ENCODE measurements around the gene OTOA. TPM values are rescaled to one million over a fixed set of nuclear protein-coding genes. Genes with fewer than 3 reads are reported as not detected.
A peak's percentile ranks its signal among the peaks of the same experiment; 100 is the strongest.
"Not testable (repeated sequence)": the region's sequence is repeated elsewhere in the genome, so short reads cannot be mapped to it uniquely, and the experiment has no call there.

Gene OTOA
- polyA plus RNA-seq, 1 donor = 0.13 TPM

GRCh38 chr16:21628772-21629171 is 35.0 kb upstream of the OTOA start:
- Histone ChIP-seq H3K27me3 (ENCODE audit: control insufficient read depth, insufficient read depth, low read length) (no peaks in the 10 kb centered on the region), H3K4me1 (ENCODE audit: control insufficient read depth, insufficient read depth, low read length) (peaks cover 33% of the 10 kb centered on the region), H3K36me3 (ENCODE audit: control insufficient read depth, insufficient read depth, low read length) (peaks cover 26% of the 10 kb centered on the region), H3K9me3 (ENCODE audit: control insufficient read depth, low read depth, low read length) (peaks cover 8% of the 10 kb centered on the region), H3K4me3 (ENCODE audit: low read length) (no peak overlapping the region), H3K27ac (ENCODE audit: low read length) (no peak overlapping the region)
- DNase-seq = no peak
- no CpG with 5 or more reads among the region's 5 CpGs for WGBS (ENCODE audit: insufficient coverage, low lambda C conversion rate)

- not testable (repeated sequence) for H3K9me3 ChIP-seq (ENCODE audit: control insufficient read depth, low read depth, low read length); DNase-seq; H3K27me3 ChIP-seq (ENCODE audit: control insufficient read depth, insufficient read depth, low read length); H3K27ac ChIP-seq (ENCODE audit: low read length); H3K4me3 ChIP-seq (ENCODE audit: low read length)
- peaks cover 32% of the 10 kb centered on the region for H3K36me3 ChIP-seq (ENCODE audit: control insufficient read depth, insufficient read depth, low read length)
- peaks cover 28% of the 10 kb centered on the region for H3K4me1 ChIP-seq (ENCODE audit: control insufficient read depth, insufficient read depth, low read length)
- no CpG with 5 or more reads among the region's 37 CpGs for WGBS (ENCODE audit: insufficient coverage, low lambda C conversion rate)
Measured at GRCh38 chr16:21629616-21630539, 33.9 kb upstream of the OTOA start.

GRCh38 chr16:21630866-21631265 is 32.9 kb upstream of the OTOA start:
- not testable (repeated sequence) for H3K27me3 ChIP-seq (ENCODE audit: control insufficient read depth, insufficient read depth, low read length); DNase-seq; H3K27ac ChIP-seq (ENCODE audit: low read length); H3K9me3 ChIP-seq (ENCODE audit: control insufficient read depth, low read depth, low read length); H3K4me3 ChIP-seq (ENCODE audit: low read length)
- Histone ChIP-seq H3K4me1 (ENCODE audit: control insufficient read depth, insufficient read depth, low read length) (peaks cover 21% of the 10 kb centered on the region), H3K36me3 (ENCODE audit: control insufficient read depth, insufficient read depth, low read length) (peaks cover 36% of the 10 kb centered on the region)
- WGBS (ENCODE audit: insufficient coverage, low lambda C conversion rate) = no CpG with 5 or more reads among the region's 6 CpGs

GRCh38 chr16:21631376-21631775 is 32.4 kb upstream of the OTOA start:
- not testable (repeated sequence) for DNase-seq; H3K4me3 ChIP-seq (ENCODE audit: low read length); H3K27me3 ChIP-seq (ENCODE audit: control insufficient read depth, insufficient read depth, low read length); H3K9me3 ChIP-seq (ENCODE audit: control insufficient read depth, low read depth, low read length)
- Histone ChIP-seq H3K4me1 (ENCODE audit: control insufficient read depth, insufficient read depth, low read length) (peaks cover 16% of the 10 kb centered on the region), H3K27ac (ENCODE audit: low read length) (peak overlapping the region; percentile 58), H3K36me3 (ENCODE audit: control insufficient read depth, insufficient read depth, low read length) (peaks cover 36% of the 10 kb centered on the region)
- WGBS (ENCODE audit: insufficient coverage, low lambda C conversion rate) = no CpG with 5 or more reads among the region's 8 CpGs

- not testable (repeated sequence) for H3K4me1 ChIP-seq (ENCODE audit: control insufficient read depth, insufficient read depth, low read length); H3K4me3 ChIP-seq (ENCODE audit: low read length); H3K9me3 ChIP-seq (ENCODE audit: control insufficient read depth, low read depth, low read length); H3K27me3 ChIP-seq (ENCODE audit: control insufficient read depth, insufficient read depth, low read length)
- no CpG with 5 or more reads among the region's 5 CpGs for WGBS (ENCODE audit: insufficient coverage, low lambda C conversion rate)
- Histone ChIP-seq H3K36me3 (ENCODE audit: control insufficient read depth, insufficient read depth, low read length) (peaks cover 40% of the 10 kb centered on the region), H3K27ac (ENCODE audit: low read length) (peak overlapping the region; percentile 58)
- peak in 1 of 2 donors; percentile 53 for DNase-seq
Measured at GRCh38 chr16:21631951-21632575, 31.7 kb upstream of the OTOA start.

GRCh38 chr16:21634216-21634615 is 29.6 kb upstream of the OTOA start:
- Histone ChIP-seq H3K4me1 (ENCODE audit: control insufficient read depth, insufficient read depth, low read length) (peaks cover 6% of the 10 kb centered on the region), H3K36me3 (ENCODE audit: control insufficient read depth, insufficient read depth, low read length) (peaks cover 29% of the 10 kb centered on the region), H3K9me3 (ENCODE audit: control insufficient read depth, low read depth, low read length) (peaks cover 4% of the 10 kb centered on the region), H3K27me3 (ENCODE audit: control insufficient read depth, insufficient read depth, low read length) (no peaks in the 10 kb centered on the region), H3K27ac (ENCODE audit: low read length) (no peak overlapping the region), H3K4me3 (ENCODE audit: low read length) (no peak overlapping the region)
- 43% methylated on average over 1 of the region's 5 CpGs for WGBS (ENCODE audit: insufficient coverage, low lambda C conversion rate)
- no peak for DNase-seq

- H3K4me1 ChIP-seq (ENCODE audit: control insufficient read depth, insufficient read depth, low read length); DNase-seq; H3K4me3 ChIP-seq (ENCODE audit: low read length); H3K27me3 ChIP-seq (ENCODE audit: control insufficient read depth, insufficient read depth, low read length); H3K27ac ChIP-seq (ENCODE audit: low read length); H3K9me3 ChIP-seq (ENCODE audit: control insufficient read depth, low read depth, low read length): not testable (repeated sequence)
- H3K36me3 ChIP-seq (ENCODE audit: control insufficient read depth, insufficient read depth, low read length) = peaks cover 18% of the 10 kb centered on the region
- WGBS (ENCODE audit: insufficient coverage, low lambda C conversion rate) = 100% methylated on average over 3 of the region's 9 CpGs
Measured at GRCh38 chr16:21635694-21636093, 28.1 kb upstream of the OTOA start.

GRCh38 chr16:21637032-21637968 is 26.5 kb upstream of the OTOA start:
- no peaks in the 10 kb centered on the region for H3K27me3 ChIP-seq (ENCODE audit: control insufficient read depth, insufficient read depth, low read length)
- no peak overlapping the region for H3K27ac ChIP-seq (ENCODE audit: low read length)
- no peaks in the 10 kb centered on the region for H3K9me3 ChIP-seq (ENCODE audit: control insufficient read depth, low read depth, low read length)
- H3K4me3 ChIP-seq (ENCODE audit: low read length) = no peak overlapping the region
- H3K36me3 ChIP-seq (ENCODE audit: control insufficient read depth, insufficient read depth, low read length) = peaks cover 20% of the 10 kb centered on the region
- DNase-seq = no peak
- no CpG with 5 or more reads among the region's 37 CpGs for WGBS (ENCODE audit: insufficient coverage, low lambda C conversion rate)
- no peaks in the 10 kb centered on the region for H3K4me1 ChIP-seq (ENCODE audit: control insufficient read depth, insufficient read depth, low read length)

GRCh38 chr16:21638573-21638975 is 25.2 kb upstream of the OTOA start:
- Histone ChIP-seq H3K36me3 (ENCODE audit: control insufficient read depth, insufficient read depth, low read length) (peaks cover 18% of the 10 kb centered on the region), H3K4me3 (ENCODE audit: low read length) (no peak overlapping the region), H3K27me3 (ENCODE audit: control insufficient read depth, insufficient read depth, low read length) (no peaks in the 10 kb centered on the region), H3K4me1 (ENCODE audit: control insufficient read depth, insufficient read depth, low read length) (no peaks in the 10 kb centered on the region), H3K27ac (ENCODE audit: low read length) (no peak overlapping the region), H3K9me3 (ENCODE audit: control insufficient read depth, low read depth, low read length) (no peaks in the 10 kb centered on the region)
- 83% methylated on average over 2 of the region's 4 CpGs for WGBS (ENCODE audit: insufficient coverage, low lambda C conversion rate)
- DNase-seq = no peak

- no peak overlapping the region for H3K4me3 ChIP-seq (ENCODE audit: low read length)
- H3K36me3 ChIP-seq (ENCODE audit: control insufficient read depth, insufficient read depth, low read length) = peaks cover 14% of the 10 kb centered on the region
- 100% methylated on average over 1 of the region's 2 CpGs for WGBS (ENCODE audit: insufficient coverage, low lambda C conversion rate)
- H3K27me3 ChIP-seq (ENCODE audit: control insufficient read depth, insufficient read depth, low read length) = no peaks in the 10 kb centered on the region
- H3K9me3 ChIP-seq (ENCODE audit: control insufficient read depth, low read depth, low read length) = no peaks in the 10 kb centered on the region
- H3K27ac ChIP-seq (ENCODE audit: low read length) = no peak overlapping the region
- H3K4me1 ChIP-seq (ENCODE audit: control insufficient read depth, insufficient read depth, low read length) = no peaks in the 10 kb centered on the region
- DNase-seq = no peak
Measured at GRCh38 chr16:21639493-21639892, 24.3 kb upstream of the OTOA start.
